ENCODE results near the gene MED31.
A peak's percentile ranks its signal among the peaks of the same experiment; 100 is the strongest.
"Not testable (repeated sequence)": the region's sequence is repeated elsewhere in the genome, so short reads cannot be mapped to it uniquely, and the experiment has no call there.

MED31 gene

DNA sequence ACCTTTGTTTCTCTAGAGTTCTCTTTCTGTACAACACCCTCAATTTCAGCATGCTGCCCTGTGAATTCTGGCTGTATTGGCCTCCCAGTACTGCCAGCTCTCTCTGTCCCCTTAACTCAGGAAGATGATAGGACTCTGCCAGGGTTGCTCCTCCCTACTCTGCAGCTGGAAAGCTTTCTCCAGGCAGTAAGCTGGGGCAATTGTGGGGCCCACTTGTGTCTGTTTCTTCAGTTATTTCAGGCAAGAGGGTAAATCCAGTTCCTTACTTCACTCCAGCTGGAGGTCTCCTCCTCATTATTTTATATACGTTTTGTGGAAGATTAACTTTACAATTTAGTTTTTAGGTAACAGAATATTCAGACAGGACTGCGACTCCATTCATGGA lies 10.1 kb upstream of the MED31 start:
- H3K4me2 ChIP-seq (ENCODE audit: low read length): no peak overlapping the region
- no peaks in the 10 kb centered on the region for H3K79me2 ChIP-seq
- no peak for TF ChIP-seq CTCF (IDR thresholded peaks at IDR 0.05)
- H3K4me1 ChIP-seq: no peaks in the 10 kb centered on the region
- H3K27me3 ChIP-seq (ENCODE audit: control insufficient read depth, insufficient read depth, low read length): no peaks in the 10 kb centered on the region
- H2AFZ ChIP-seq: no peak overlapping the region
- H3K27ac ChIP-seq: no peak overlapping the region
- no peaks in the 10 kb centered on the region for H3K36me3 ChIP-seq (ENCODE audit: control insufficient read depth, insufficient read depth, low read length)
- no peak overlapping the region for H3K4me3 ChIP-seq (ENCODE audit: low read depth, low read length)
- H3K9me3 ChIP-seq (ENCODE audit: control insufficient read depth, low read length): no peaks in the 10 kb centered on the region
- no peak overlapping the region for H3K9ac ChIP-seq

GRCh38 chr17:6660805-6661463 lies 9.5 kb upstream of the MED31 start:
- no peaks in the 10 kb centered on the region for H3K36me3 ChIP-seq (ENCODE audit: control insufficient read depth, insufficient read depth, low read length)
- no peaks in the 10 kb centered on the region for H3K27me3 ChIP-seq (ENCODE audit: control insufficient read depth, insufficient read depth, low read length)
- no peak overlapping the region for H3K4me2 ChIP-seq (ENCODE audit: low read length)
- H3K4me3 ChIP-seq (ENCODE audit: low read depth, low read length): no peak overlapping the region
- no peak for TF ChIP-seq CTCF (IDR thresholded peaks at IDR 0.05)
- no peaks in the 10 kb centered on the region for H3K4me1 ChIP-seq
- no peaks in the 10 kb centered on the region for H3K79me2 ChIP-seq
- H3K9me3 ChIP-seq (ENCODE audit: control insufficient read depth, low read length): no peaks in the 10 kb centered on the region
- H2AFZ ChIP-seq: no peak overlapping the region
- H3K9ac ChIP-seq: no peak overlapping the region
- H3K27ac ChIP-seq: no peak overlapping the region

DNA sequence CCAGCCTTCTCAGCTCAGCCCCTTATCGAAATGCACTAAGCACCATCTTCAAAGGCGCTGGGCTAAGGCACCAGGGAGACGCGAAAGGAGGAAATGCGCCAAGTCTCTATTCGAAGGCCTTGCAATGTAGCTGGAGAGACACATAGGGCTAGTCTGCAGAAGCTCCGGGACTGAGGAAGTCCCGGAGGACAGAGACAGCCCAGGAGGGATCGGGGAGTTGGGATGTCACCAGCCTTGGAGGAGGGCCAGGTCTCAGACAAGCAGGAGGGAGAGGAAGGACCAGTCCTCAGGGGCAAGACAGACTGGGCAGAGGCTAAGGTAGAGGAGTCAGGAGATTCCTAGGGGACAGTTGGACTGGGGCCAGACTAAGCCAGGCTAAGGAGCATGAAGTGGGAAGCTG lies 8.7 kb upstream of the MED31 start:
- no peaks in the 10 kb centered on the region for H3K36me3 ChIP-seq (ENCODE audit: control insufficient read depth, insufficient read depth, low read length)
- TF ChIP-seq CTCF (IDR thresholded peaks at IDR 0.05): no peak

DNA sequence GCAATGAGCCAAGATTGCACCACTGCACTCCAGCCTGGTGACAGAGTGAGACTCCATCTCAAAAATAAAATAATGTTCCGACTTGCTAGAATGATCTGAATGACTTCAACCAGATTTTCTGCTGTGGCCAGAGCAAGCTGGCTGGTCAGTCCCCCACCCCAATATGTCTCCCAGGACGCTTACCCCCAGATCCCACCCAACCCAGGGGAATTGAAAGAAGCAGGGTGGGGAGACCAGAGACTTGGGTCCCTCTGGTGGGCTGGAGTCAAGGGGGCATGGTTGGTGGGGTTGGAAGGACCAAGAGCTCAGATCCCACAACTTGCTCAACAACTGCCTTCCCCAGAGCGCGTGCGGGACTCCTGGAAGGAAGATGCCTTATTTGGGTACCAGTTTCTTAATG lies 7.0 kb upstream of the MED31 start:
- H3K27me3 ChIP-seq (ENCODE audit: control insufficient read depth, insufficient read depth, low read length); H3K27ac ChIP-seq: not testable (repeated sequence)

More for the DNA sequence above, 8.7 kb upstream of the MED31 start:
- Histone ChIP-seq H3K27ac (no peak overlapping the region), H3K9ac (no peak overlapping the region), H3K4me2 (ENCODE audit: low read length) (no peak overlapping the region), H2AFZ (no peak overlapping the region), H3K9me3 (ENCODE audit: control insufficient read depth, low read length) (no peaks in the 10 kb centered on the region), H3K4me1 (no peaks in the 10 kb centered on the region), H3K27me3 (ENCODE audit: control insufficient read depth, insufficient read depth, low read length) (no peaks in the 10 kb centered on the region), H3K79me2 (no peaks in the 10 kb centered on the region), H3K4me3 (ENCODE audit: low read depth, low read length) (no peak overlapping the region)

DNA sequence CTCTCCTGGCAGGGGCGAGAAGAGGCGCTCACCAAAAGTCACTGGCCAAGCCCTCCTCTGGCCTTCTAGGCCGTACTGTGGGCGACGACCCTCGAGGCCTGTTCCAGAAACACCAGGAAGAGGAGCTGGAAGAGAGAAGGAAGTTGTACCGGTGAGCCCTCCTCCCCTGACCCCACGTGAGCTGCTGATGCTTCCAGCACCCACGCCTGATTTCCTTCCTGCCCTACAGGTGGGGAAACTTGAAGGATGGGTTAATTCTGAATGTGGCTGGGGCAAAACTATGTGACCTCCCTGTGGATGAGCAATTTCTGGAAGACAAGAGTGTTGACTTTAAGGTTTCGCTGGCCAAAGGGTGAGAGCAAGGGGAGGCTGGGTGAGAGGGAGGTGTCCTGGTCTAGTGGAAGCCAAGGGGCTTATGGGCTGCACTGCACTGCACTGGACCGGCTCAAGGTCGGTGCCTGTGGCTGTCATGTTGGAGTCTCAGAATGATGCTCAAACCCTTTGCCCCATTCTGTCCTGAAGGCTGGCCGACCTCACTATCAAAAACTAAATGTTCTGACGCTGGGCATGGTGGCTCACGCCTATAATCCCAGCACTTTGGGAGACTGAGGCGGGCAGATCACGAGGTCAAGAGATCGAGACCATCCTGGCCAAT lies 6.4 kb upstream of the MED31 start:
- H3K27ac ChIP-seq: no peak overlapping the region
- no peaks in the 10 kb centered on the region for H3K27me3 ChIP-seq (ENCODE audit: control insufficient read depth, insufficient read depth, low read length)
- H3K9ac ChIP-seq: no peak overlapping the region
- H2AFZ ChIP-seq: peak overlapping the region; percentile 77
- peak overlapping the region; percentile 49 for H3K4me3 ChIP-seq (ENCODE audit: low read depth, low read length)
- H3K4me1 ChIP-seq: no peaks in the 10 kb centered on the region
- H3K4me2 ChIP-seq (ENCODE audit: low read length): peak overlapping the region; percentile 50
- H3K9me3 ChIP-seq (ENCODE audit: control insufficient read depth, low read length): no peaks in the 10 kb centered on the region
- no peak for TF ChIP-seq CTCF (IDR thresholded peaks at IDR 0.05)
- H3K79me2 ChIP-seq: no peaks in the 10 kb centered on the region
- no peaks in the 10 kb centered on the region for H3K36me3 ChIP-seq (ENCODE audit: control insufficient read depth, insufficient read depth, low read length)

More for the DNA sequence above, 7.0 kb upstream of the MED31 start:
- not testable (repeated sequence) for H3K4me3 ChIP-seq (ENCODE audit: low read depth, low read length); H3K79me2 ChIP-seq; H3K4me2 ChIP-seq (ENCODE audit: low read length); H2AFZ ChIP-seq; H3K4me1 ChIP-seq; H3K9ac ChIP-seq; H3K9me3 ChIP-seq (ENCODE audit: control insufficient read depth, low read length); H3K36me3 ChIP-seq (ENCODE audit: control insufficient read depth, insufficient read depth, low read length)

- not testable (repeated sequence) for H3K9ac ChIP-seq; H3K4me1 ChIP-seq; H3K9me3 ChIP-seq (ENCODE audit: control insufficient read depth, low read length); H3K27me3 ChIP-seq (ENCODE audit: control insufficient read depth, insufficient read depth, low read length); H3K36me3 ChIP-seq (ENCODE audit: control insufficient read depth, insufficient read depth, low read length); H3K79me2 ChIP-seq; H3K27ac ChIP-seq
- Histone ChIP-seq H3K4me3 (ENCODE audit: low read depth, low read length) (peak overlapping the region; percentile 49), H3K4me2 (ENCODE audit: low read length) (peak overlapping the region; percentile 50), H2AFZ (peak overlapping the region; percentile 77)
Observed at GRCh38 chr17:6656797-6657632, 5.6 kb upstream of the MED31 start.

DNA sequence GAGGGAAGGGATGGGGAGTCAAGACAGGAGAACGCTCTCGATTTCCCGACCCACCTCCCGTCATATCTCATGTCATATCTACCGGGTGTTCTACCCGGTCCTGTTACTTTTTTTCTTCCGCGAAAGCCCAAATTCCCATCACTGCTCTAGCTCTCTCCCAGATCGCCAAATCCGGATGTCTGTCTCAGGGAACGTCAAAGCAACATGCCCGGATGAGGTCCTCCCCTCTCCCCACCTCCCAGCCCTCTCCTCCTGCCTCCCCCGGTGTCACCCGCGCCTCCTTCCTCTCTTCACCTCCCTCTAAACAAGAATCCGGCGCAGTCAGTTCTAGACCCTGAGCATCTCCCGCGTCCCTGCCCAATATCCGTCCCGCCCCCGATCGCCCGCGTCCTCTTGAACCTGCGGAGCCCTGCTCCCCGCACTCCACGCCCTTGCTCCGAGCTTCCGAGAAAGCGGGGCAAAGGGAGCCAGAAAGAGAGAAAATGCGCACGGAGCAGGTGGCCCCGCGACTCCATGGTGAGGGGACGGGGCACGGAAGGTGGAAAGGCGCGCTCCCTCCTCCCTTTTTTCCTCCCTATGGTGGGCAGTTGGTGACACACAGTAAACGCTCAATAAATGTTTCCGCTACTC lies 4.4 kb upstream of the MED31 start:
- H3K4me3 ChIP-seq (ENCODE audit: low read depth, low read length): peak overlapping the region; percentile 9
- not testable (repeated sequence) for H3K36me3 ChIP-seq (ENCODE audit: control insufficient read depth, insufficient read depth, low read length); H3K4me1 ChIP-seq; H2AFZ ChIP-seq; H3K9me3 ChIP-seq (ENCODE audit: control insufficient read depth, low read length); H3K9ac ChIP-seq; H3K79me2 ChIP-seq; H3K27ac ChIP-seq; H3K27me3 ChIP-seq (ENCODE audit: control insufficient read depth, insufficient read depth, low read length); H3K4me2 ChIP-seq (ENCODE audit: low read length)

Data from parathyroid adenoma (tissue), 2 donors.